NCI-H146 treated with DMSO at 0.1 percent for 48 hours (cell line): ENCODE measurements around the gene NCK1.
"Not testable (repeated sequence)": the region's sequence is repeated elsewhere in the genome, so short reads cannot be mapped to it uniquely, and the experiment has no call there.

Source experiments
- DNase-seq: peaks from one replicate; lab custom pipeline; 2025; ENCODE audit not compliant: unreplicated experiment; lab: John Stamatoyannopoulos, UW

The NCK1 gene

GRCh38 chr3:136982033-136982432 is 120.0 kb downstream of the NCK1 start:
- no peak for DNase-seq

- no peak for DNase-seq
Measured at GRCh38 chr3:136982520-136983138, 120.6 kb downstream of the NCK1 start.

DNA sequence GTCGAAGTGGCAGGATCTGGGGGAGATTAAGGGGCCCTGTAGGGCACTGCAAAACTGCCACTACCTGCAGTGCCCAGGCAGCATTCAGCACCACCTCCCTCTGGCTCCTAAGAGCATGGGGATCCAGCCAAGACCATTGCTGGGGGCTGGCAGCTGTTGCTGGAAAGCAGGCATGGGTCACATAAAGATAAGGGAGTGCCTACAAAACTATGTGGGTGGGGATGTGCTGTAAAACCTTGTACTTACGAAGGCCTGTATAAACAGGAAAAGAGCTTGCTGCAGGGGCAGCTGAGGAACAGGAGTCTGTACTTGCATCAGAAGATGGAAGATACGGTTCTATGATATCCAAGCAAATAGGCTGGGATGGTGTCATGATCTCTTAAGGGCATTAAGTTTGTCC is 122.8 kb downstream of the NCK1 start:
- DNase-seq: no peak

DNA sequence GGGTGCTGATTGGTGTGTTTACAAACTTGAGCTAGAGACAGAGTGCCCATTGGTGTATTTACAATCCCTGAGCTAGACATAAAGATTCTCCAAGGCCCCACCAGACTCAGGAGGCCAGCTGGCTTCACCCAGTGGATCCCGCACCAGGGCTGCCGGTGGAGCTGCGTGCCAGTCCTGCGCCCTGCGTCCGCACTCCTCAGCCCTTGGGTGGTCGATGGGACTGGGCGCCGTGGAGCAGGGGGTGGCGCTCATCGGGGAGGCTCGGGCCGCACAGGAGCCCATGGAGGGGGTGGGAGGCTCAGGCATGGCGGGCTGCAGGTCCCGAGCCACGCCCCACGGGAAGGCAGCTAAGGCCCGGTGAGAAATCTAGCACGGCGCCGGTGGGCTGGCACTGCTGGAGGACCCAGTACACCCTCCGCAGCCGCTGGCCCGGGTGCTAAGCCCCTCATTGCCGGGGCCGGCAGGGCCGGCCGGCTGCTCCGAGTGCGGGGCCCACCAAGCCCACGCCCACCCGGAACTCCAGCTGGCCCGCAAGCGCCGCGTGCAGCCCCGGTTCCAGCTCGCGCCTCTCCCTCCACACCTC is 125.5 kb downstream of the NCK1 start:
- not testable (repeated sequence) for DNase-seq

DNA sequence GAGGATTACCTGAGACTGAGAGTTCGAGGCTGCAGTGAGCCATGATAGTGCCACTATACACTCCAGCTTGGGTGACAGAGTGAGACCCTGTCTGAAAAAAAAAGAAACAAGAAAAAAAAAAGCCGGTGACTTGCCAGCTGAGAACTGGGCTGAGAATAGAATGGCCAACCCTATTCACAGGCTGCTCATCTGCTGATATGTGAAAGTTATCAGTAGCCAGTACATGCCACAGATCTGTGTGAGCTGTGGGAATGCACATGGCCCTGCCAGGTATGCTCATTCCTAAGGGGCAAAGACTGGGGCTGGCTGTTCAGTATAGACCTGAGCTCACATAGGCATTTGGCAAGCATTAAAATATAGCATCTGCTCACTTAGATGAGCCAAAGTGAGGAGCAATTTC is 126.6 kb downstream of the NCK1 start:
- DNase-seq: no peak

DNA sequence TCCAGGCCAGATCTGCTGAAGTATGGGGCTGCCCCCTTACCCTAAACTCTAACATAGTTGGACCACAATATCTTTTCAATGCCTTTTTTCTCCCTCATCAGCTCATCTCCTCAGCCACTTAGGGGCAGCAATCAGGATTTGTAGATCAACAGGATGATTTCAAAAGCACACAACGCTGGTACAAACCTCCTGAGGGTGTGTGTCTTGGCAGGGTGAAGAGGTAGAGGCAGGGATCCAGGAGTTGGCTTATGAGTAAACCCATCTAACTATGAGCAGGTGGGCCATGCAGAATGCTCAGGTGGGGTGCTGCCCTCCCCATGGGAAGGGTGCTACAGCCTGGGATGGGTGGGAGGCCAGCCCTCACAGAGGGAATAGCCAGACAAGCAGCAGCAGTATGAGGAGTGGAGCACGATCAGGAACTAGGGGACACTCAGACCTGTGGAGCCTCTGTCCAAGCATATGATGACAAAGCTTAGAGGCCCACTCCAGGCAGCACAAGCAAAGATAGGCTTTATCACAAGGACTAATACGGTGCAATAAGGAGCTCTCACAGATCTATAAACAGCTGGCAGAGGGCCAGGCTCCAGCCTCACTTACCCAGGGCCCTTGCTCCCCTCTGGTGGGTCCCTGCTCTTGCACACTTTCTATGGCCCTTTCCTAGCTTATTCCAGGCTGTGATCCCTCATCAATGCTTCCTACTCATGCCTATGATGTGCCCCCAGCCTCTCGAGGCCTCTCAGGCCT is 127.9 kb downstream of the NCK1 start:
- DNase-seq: no peak

DNA sequence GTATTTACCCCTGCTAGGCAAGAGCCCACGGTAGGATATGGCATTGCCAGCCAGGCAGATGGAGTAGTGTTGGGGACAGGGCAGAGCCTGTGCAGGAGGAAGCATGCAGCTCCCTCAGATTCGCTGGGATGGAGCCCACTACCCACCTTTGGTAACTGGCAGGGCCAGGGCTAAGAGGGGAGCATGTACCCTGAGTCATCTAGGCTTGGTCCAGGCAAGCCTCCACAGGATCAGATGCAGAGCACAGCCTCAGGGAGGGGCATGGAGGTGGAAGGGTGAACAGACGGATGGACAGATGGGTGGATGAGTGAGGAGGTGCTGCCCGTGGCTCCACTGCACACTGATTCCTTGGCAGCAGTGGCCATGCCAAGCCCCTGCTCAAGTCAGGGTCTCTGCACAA is 128.8 kb downstream of the NCK1 start:
- DNase-seq: no peak

- no peak for DNase-seq
Measured at GRCh38 chr3:136992115-136992514, 130.1 kb downstream of the NCK1 start.

DNA sequence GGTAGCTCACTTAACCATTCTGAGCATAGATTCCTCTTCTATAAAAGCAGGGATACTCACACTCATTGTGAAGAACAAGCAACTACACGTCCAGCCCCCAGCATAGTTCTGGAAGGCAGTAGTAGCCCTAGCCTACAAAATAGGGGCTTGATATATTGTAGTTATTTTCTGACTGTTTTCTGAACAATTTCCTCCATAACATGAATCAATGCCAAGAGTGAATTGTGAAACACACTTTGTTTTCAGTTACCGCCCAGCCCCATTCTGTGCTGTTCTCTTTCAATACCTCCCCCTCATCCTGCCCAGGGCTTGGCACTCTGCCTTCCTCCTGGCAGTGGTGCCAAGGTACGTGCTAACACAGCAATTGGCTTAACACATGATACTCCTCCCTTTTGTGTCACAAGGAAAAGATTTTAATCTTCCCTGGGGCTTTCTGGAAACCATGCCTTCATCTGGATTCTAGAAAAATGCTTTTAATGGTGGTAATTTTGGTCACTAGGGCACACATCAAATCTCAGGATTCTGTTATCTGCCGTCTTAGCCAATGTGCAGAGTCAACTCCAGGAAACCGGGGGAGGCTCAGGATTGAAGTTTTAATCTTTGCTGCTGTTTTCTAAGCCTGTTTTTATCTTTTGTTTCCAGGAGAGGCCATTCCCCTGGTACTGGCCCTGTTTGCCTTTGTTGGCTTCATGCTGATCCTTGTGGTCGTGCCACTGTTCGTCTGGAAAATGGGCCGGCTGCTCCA is 132.9 kb downstream of the NCK1 start:
- DNase-seq: no peak

DNA sequence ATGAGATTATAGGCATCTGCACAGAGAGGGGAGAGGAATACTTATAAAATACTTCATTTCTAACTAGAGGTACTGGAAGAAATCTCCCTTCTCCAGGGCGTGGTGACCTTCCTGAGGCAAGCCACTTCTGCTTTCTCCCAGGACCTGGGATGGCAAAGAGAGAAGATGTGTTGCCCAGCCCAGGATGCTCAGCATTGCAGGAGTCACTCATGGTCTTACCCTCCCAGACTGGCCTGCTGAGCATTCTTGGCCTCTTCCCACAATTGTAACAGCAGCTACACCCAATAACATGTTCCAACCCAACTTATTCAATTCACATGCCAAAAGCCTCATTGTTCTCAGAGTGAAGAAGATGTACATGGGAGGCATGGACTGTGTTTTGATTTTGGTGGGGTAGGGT is 133.6 kb downstream of the NCK1 start:
- DNase-seq: no peak
